ENCODE results near the gene PLPP6.

DNA sequence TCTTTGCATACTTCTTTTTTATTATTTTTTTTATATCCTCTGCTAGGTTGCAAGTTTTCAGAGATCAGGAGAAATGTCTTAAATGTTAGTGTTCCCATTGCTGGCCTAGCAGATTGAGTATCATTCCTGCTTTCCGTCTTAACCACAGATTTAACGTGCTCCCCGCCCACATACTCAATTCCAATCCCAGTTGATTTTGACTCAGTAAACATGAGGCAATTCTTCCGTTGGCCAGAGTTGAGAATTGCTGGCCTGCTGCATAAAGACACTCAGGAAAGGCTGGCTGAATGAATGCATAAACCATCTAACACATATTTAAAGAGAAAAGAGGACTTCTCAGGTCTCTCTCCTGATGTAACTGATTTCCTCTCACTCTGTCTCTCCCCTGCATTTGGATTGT lies 46.8 kb upstream of the PLPP6 start:
- no peak for TF ChIP-seq POLR2A (IDR thresholded peaks at IDR 0.05)
- TF ChIP-seq, protein P1, sequence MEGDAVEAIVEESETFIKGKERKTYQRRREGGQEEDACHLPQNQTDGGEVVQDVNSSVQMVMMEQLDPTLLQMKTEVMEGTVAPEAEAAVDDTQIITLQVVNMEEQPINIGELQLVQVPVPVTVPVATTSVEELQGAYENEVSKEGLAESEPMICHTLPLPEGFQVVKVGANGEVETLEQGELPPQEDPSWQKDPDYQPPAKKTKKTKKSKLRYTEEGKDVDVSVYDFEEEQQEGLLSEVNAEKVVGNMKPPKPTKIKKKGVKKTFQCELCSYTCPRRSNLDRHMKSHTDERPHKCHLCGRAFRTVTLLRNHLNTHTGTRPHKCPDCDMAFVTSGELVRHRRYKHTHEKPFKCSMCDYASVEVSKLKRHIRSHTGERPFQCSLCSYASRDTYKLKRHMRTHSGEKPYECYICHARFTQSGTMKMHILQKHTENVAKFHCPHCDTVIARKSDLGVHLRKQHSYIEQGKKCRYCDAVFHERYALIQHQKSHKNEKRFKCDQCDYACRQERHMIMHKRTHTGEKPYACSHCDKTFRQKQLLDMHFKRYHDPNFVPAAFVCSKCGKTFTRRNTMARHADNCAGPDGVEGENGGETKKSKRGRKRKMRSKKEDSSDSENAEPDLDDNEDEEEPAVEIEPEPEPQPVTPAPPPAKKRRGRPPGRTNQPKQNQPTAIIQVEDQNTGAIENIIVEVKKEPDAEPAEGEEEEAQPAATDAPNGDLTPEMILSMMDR (IDR thresholded peaks at IDR 0.05 in 4 of 5, conservative IDR thresholded peaks at IDR 0.05 in 1 of 5): no peak

Measured in gastrocnemius medialis (tissue), 4 donors.